ENCODE results near the gene SLC6A5. TPM values are rescaled to one million over a fixed set of nuclear protein-coding genes. Genes with fewer than 3 reads are reported as not detected.

The SLC6A5 gene
- total and polyA plus RNA-seq, 2 of the 4 experiments (the other 2 are of a cell fraction), result not detected

GRCh38 chr11:20632169-20632532, 32.7 kb downstream of the SLC6A5 start:
- no peak overlapping the region for H3K9ac ChIP-seq (ENCODE audit: low read depth, low read length)
- no peak overlapping the region for H4K5ac ChIP-seq (ENCODE audit: low read depth, low read length)
- H3K4me1 ChIP-seq (ENCODE audit: control insufficient read depth, insufficient read depth, low read length), result no peaks in the 10 kb centered on the region
- H2AK9ac ChIP-seq (replicated peaks; ENCODE audit: low read depth, low read length, poor library complexity), result no peak overlapping the region
- no peaks in the 10 kb centered on the region for H3K9me1 ChIP-seq (ENCODE audit: insufficient read depth, low read length)
- BruUV-seq (replicated peaks), result no TSS peak
- no peak overlapping the region for H3K4ac ChIP-seq (ENCODE audit: low read depth, low read length)
- intact Hi-C loops (cut with micrococcal nuclease), result no loop called here
- H3K56ac ChIP-seq (ENCODE audit: extremely low read depth, insufficient read depth, low read length), result no peak overlapping the region
- no peak overlapping the region for H2BK5ac ChIP-seq (ENCODE audit: low read depth, low read length, poor library complexity, severe bottlenecking)
- H2BK20ac ChIP-seq (ENCODE audit: low read depth, low read length), result no peak overlapping the region
- H3K4me3 ChIP-seq (ENCODE audit: insufficient read depth, low read depth, low read length), result no peak overlapping the region
- no peak overlapping the region for H2BK15ac ChIP-seq (ENCODE audit: low read depth, low read length)
- H3K27ac ChIP-seq (ENCODE audit: insufficient read depth, low read length), result no peak overlapping the region
- in situ Hi-C loops (cut with MboI; ENCODE audit: low sequenced_read_pairs), result no loop called here
- no peak overlapping the region for H2AFZ ChIP-seq (replicated peaks; ENCODE audit: low read length, poor library complexity)
- CTCF ChIA-PET, result no interaction called here
- H4K20me1 ChIP-seq (ENCODE audit: insufficient read depth, low read length), result no peaks in the 10 kb centered on the region
- POLR2A ChIA-PET (ENCODE audit: unreplicated experiment), result no interaction called here
- TF ChIP-seq POLR2A (IDR thresholded peaks at IDR 0.05; ENCODE audit: low read depth, low read length) (no peak), MAFK (IDR thresholded peaks at IDR 0.05; ENCODE audit: low read depth, low read length) (no peak), USF2 (IDR thresholded peaks at IDR 0.05; ENCODE audit: low read depth, low read length) (no peak), MXI1 (IDR thresholded peaks at IDR 0.05; ENCODE audit: borderline replicate concordance, low read depth, low read length) (no peak), RCOR1 (IDR thresholded peaks at IDR 0.05; ENCODE audit: insufficient replicate concordance, low read length) (no peak), FOS (IDR thresholded peaks at IDR 0.05; ENCODE audit: low read depth, low read length) (no peak), BHLHE40 (IDR thresholded peaks at IDR 0.05; ENCODE audit: low read depth, low read length) (no peak), CHD1 (IDR thresholded peaks at IDR 0.05; ENCODE audit: low read depth, low read length) (no peak), SMC3 (IDR thresholded peaks at IDR 0.05; ENCODE audit: low read depth, low read length) (no peak), NFE2L2 (IDR thresholded peaks at IDR 0.05; ENCODE audit: low read depth, low read length) (no peak)
- TF ChIP-seq, protein P1, sequence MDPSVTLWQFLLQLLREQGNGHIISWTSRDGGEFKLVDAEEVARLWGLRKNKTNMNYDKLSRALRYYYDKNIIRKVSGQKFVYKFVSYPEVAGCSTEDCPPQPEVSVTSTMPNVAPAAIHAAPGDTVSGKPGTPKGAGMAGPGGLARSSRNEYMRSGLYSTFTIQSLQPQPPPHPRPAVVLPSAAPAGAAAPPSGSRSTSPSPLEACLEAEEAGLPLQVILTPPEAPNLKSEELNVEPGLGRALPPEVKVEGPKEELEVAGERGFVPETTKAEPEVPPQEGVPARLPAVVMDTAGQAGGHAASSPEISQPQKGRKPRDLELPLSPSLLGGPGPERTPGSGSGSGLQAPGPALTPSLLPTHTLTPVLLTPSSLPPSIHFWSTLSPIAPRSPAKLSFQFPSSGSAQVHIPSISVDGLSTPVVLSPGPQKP (IDR thresholded peaks at IDR 0.05; ENCODE audit: borderline replicate concordance, low read depth, low read length), result no peak
- TF ChIP-seq, protein P2, sequence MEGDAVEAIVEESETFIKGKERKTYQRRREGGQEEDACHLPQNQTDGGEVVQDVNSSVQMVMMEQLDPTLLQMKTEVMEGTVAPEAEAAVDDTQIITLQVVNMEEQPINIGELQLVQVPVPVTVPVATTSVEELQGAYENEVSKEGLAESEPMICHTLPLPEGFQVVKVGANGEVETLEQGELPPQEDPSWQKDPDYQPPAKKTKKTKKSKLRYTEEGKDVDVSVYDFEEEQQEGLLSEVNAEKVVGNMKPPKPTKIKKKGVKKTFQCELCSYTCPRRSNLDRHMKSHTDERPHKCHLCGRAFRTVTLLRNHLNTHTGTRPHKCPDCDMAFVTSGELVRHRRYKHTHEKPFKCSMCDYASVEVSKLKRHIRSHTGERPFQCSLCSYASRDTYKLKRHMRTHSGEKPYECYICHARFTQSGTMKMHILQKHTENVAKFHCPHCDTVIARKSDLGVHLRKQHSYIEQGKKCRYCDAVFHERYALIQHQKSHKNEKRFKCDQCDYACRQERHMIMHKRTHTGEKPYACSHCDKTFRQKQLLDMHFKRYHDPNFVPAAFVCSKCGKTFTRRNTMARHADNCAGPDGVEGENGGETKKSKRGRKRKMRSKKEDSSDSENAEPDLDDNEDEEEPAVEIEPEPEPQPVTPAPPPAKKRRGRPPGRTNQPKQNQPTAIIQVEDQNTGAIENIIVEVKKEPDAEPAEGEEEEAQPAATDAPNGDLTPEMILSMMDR (conservative IDR thresholded peaks at IDR 0.05; ENCODE audit: low read depth, low read length), result no peak
- DNase-seq (no peak), ATAC-seq (ENCODE audit: low read depth) (no peak)
- no peaks in the 10 kb centered on the region for H3K79me1 ChIP-seq (ENCODE audit: low read depth in 1 of 2, low read length in 2 of 2)
- H4K91ac ChIP-seq (ENCODE audit: insufficient read depth, low read depth, low read length), result no peak overlapping the region
- no peak overlapping the region for H2AK5ac ChIP-seq (ENCODE audit: low read depth, low read length)
- H3K27me3 ChIP-seq (ENCODE audit: control insufficient read depth, insufficient read depth, low read length), result no peaks in the 10 kb centered on the region
- H3K18ac ChIP-seq (ENCODE audit: low read depth, low read length), result no peak overlapping the region
- no peak overlapping the region for H3K23ac ChIP-seq (ENCODE audit: low read depth, low read length)
- dilution Hi-C loops (cut with HindIII; ENCODE audit: low sequenced_read_pairs, unreplicated experiment), result no loop called here
- no peaks in the 10 kb centered on the region for H3K9me3 ChIP-seq (ENCODE audit: control insufficient read depth, insufficient read depth, low read length)
- WGBS, 2 experiments (ENCODE audit: extremely low coverage in 2 of 2, insufficient read length in 1 of 2), result no CpG with 5 or more reads among the region's 1 CpG
- H2BK120ac ChIP-seq (ENCODE audit: low read depth, low read length), result no peak overlapping the region
- H4K8ac ChIP-seq (ENCODE audit: low read depth in 2 of 2, low read length in 2 of 2), result no peak overlapping the region
- no peak overlapping the region for H3K14ac ChIP-seq (replicated peaks; ENCODE audit: low read depth, low read length)
- no peaks in the 10 kb centered on the region for H3K36me3 ChIP-seq (ENCODE audit: control insufficient read depth, insufficient read depth, low read length)
- no peak overlapping the region for H3K4me2 ChIP-seq (ENCODE audit: low read depth, low read length)

Data from IMR-90 (cell line).